ENCODE results near the gene DPP6. TPM values are rescaled to one million over a fixed set of nuclear protein-coding genes. Genes with fewer than 3 reads are reported as not detected.

DPP6 gene
- total and polyA plus RNA-seq, 9 of the 15 experiments (the other 6 are each of a cell fraction or from before 2014, with no cell fraction given), result not detected

DNA sequence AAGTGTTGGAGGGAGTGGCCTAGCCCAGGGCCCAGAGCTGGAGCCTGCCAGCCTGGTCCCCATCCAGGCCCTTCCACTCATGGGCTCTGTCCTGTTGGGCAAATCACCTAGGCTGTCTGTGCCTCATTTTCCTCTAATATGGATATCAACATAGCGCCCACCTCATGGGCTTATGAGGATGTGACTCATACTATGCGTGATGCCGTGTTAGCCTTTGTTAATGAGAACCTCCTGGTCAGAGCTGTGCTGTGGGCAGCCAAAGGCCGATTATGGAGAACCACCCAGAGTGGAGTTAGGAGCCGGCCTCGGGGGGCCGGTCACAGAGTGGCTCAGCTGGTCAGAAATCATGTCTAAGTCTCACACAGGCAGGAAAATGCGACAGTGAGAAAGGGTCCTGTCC lies 644.4 kb downstream of the DPP6 start:
- Histone ChIP-seq H2AFZ (ENCODE audit: low read depth, low read length) (no peak overlapping the region), H3K27me3 (ENCODE audit: control insufficient read depth in 2 of 2, insufficient read depth in 2 of 2, low read length in 2 of 2) (peaks cover 0 to 25% of the 10 kb centered on the region in 2 experiments; a peak in 3 of 5 replicates), H3K27ac (ENCODE audit: extremely low read depth, low read depth, low read length) (no peak overlapping the region), H3K4me2 (ENCODE audit: insufficient read depth, low read length) (no peak overlapping the region), H3K79me2 (ENCODE audit: control insufficient read depth, insufficient read depth, low read length) (no peaks in the 10 kb centered on the region), H3K9me3 (replicated peaks; ENCODE audit: control insufficient read depth, insufficient read depth, low read depth, low read length) (no peaks in the 10 kb centered on the region), H3K9ac (ENCODE audit: insufficient read depth in 1 of 2, low read depth in 2 of 2, low read length in 2 of 2) (no peak overlapping the region), H3K4me3 (no peak overlapping the region), H3K4me1 (replicated peaks in 1 of 2; ENCODE audit: control insufficient read depth in 2 of 2, insufficient read depth in 2 of 2, low read length in 2 of 2) (peaks cover 3 to 5% of the 10 kb centered on the region in 2 experiments; a peak in 2 of 5 replicates), H3K9me1 (ENCODE audit: control insufficient read depth, insufficient read depth, low read length) (no peaks in the 10 kb centered on the region), H4K20me1 (replicated peaks; ENCODE audit: control insufficient read depth, insufficient read depth, low read length) (no peaks in the 10 kb centered on the region), H3K36me3 (ENCODE audit: control insufficient read depth, insufficient read depth, low read length) (no peaks in the 10 kb centered on the region)
- in situ Hi-C loops (cut with MboI), result no loop called here
- DNase-seq (ENCODE audit: extremely low read depth in 1 of 4, low spot score in 3 of 4), result no peak
- CTCF ChIA-PET (ENCODE audit: low intra/inter-chr PET ratio), result no interaction called here
- FAIRE-seq, result no peak
- BruUV-seq (replicated peaks), result no TSS peak
- 23% methylated on average over 8 of the region's 8 CpGs for WGBS (ENCODE audit: insufficient coverage, low coverage, missing lambda C conversion rate)
- POLR2A ChIA-PET, result no interaction called here
- intact Hi-C loops (cut with micrococcal nuclease), result no loop called here
- ATAC-seq, result no peak; the same call in 2 of the 3 replicates
- TF ChIP-seq MCM5 (IDR thresholded peaks at IDR 0.05; ENCODE audit: low read depth) (no peak), ARID1B (IDR thresholded peaks at IDR 0.05) (no peak), ZFP30 (CRISPR knock-in tag; IDR thresholded peaks at IDR 0.05; ENCODE audit: borderline replicate concordance) (no peak), HEY1 (CRISPR knock-in tag; IDR thresholded peaks at IDR 0.05; ENCODE audit: borderline replicate concordance) (no peak), TGIF2 (CRISPR knock-in tag; IDR thresholded peaks at IDR 0.05) (no peak), TBL1XR1 (IDR thresholded peaks at IDR 0.05; ENCODE audit: low read length in 2 of 2) (no peak), SMAD4 (CRISPR knock-in tag; conservative IDR thresholded peaks at IDR 0.05) (no peak)
- TF ChIP-seq, protein P1, sequence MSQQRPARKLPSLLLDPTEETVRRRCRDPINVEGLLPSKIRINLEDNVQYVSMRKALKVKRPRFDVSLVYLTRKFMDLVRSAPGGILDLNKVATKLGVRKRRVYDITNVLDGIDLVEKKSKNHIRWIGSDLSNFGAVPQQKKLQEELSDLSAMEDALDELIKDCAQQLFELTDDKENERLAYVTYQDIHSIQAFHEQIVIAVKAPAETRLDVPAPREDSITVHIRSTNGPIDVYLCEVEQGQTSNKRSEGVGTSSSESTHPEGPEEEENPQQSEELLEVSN (IDR thresholded peaks at IDR 0.05; ENCODE audit: borderline replicate concordance in 1 of 2, extremely low read depth in 1 of 2, insufficient read depth in 1 of 2, insufficient read length in 1 of 2, low read depth in 1 of 2, low read length in 1 of 2, poor library complexity in 1 of 2, severe bottlenecking in 1 of 2), result no peak
- TF ChIP-seq, protein P2, sequence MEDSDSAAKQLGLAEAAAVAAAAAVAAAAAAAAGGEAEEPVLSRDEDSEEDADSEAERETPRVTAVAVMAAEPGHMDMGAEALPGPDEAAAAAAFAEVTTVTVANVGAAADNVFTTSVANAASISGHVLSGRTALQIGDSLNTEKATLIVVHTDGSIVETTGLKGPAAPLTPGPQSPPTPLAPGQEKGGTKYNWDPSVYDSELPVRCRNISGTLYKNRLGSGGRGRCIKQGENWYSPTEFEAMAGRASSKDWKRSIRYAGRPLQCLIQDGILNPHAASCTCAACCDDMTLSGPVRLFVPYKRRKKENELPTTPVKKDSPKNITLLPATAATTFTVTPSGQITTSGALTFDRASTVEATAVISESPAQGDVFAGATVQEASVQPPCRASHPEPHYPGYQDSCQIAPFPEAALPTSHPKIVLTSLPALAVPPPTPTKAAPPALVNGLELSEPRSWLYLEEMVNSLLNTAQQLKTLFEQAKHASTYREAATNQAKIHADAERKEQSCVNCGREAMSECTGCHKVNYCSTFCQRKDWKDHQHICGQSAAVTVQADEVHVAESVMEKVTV (CRISPR knock-in tag; IDR thresholded peaks at IDR 0.05), result no peak
- TF ChIP-seq, protein P3, sequence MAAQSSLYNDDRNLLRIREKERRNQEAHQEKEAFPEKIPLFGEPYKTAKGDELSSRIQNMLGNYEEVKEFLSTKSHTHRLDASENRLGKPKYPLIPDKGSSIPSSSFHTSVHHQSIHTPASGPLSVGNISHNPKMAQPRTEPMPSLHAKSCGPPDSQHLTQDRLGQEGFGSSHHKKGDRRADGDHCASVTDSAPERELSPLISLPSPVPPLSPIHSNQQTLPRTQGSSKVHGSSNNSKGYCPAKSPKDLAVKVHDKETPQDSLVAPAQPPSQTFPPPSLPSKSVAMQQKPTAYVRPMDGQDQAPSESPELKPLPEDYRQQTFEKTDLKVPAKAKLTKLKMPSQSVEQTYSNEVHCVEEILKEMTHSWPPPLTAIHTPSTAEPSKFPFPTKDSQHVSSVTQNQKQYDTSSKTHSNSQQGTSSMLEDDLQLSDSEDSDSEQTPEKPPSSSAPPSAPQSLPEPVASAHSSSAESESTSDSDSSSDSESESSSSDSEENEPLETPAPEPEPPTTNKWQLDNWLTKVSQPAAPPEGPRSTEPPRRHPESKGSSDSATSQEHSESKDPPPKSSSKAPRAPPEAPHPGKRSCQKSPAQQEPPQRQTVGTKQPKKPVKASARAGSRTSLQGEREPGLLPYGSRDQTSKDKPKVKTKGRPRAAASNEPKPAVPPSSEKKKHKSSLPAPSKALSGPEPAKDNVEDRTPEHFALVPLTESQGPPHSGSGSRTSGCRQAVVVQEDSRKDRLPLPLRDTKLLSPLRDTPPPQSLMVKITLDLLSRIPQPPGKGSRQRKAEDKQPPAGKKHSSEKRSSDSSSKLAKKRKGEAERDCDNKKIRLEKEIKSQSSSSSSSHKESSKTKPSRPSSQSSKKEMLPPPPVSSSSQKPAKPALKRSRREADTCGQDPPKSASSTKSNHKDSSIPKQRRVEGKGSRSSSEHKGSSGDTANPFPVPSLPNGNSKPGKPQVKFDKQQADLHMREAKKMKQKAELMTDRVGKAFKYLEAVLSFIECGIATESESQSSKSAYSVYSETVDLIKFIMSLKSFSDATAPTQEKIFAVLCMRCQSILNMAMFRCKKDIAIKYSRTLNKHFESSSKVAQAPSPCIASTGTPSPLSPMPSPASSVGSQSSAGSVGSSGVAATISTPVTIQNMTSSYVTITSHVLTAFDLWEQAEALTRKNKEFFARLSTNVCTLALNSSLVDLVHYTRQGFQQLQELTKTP (IDR thresholded peaks at IDR 0.05; ENCODE audit: low read depth in 1 of 2, partially characterized antibody in 2 of 2), result no peak
- TF ChIP-seq, protein P4, sequence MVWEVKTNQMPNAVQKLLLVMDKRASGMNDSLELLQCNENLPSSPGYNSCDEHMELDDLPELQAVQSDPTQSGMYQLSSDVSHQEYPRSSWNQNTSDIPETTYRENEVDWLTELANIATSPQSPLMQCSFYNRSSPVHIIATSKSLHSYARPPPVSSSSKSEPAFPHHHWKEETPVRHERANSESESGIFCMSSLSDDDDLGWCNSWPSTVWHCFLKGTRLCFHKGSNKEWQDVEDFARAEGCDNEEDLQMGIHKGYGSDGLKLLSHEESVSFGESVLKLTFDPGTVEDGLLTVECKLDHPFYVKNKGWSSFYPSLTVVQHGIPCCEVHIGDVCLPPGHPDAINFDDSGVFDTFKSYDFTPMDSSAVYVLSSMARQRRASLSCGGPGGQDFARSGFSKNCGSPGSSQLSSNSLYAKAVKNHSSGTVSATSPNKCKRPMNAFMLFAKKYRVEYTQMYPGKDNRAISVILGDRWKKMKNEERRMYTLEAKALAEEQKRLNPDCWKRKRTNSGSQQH (CRISPR knock-in tag; IDR thresholded peaks at IDR 0.05), result no peak
- TF ChIP-seq, protein P5, sequence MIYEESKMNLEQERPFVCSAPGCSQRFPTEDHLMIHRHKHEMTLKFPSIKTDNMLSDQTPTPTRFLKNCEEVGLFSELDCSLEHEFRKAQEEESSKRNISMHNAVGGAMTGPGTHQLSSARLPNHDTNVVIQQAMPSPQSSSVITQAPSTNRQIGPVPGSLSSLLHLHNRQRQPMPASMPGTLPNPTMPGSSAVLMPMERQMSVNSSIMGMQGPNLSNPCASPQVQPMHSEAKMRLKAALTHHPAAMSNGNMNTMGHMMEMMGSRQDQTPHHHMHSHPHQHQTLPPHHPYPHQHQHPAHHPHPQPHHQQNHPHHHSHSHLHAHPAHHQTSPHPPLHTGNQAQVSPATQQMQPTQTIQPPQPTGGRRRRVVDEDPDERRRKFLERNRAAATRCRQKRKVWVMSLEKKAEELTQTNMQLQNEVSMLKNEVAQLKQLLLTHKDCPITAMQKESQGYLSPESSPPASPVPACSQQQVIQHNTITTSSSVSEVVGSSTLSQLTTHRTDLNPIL (CRISPR knock-in tag; IDR thresholded peaks at IDR 0.05), result no peak
